GM19099 (cell line): ENCODE data around the gene NR2F1-AS1.

Experiments used
- POLR2A ChIP-seq: IDR thresholded peaks from 3 replicates; pipeline ENCODE4 v1.6.1; 2011; ENCODE audit warnings: low read depth; ENCODE audit not compliant: insufficient read length; ENCODE audit errors: extremely low read depth

Gene NR2F1-AS1

GRCh38 chr5:93606382-93606752 lies 25.3 kb upstream of the NR2F1-AS1 start:
- no peak for TF ChIP-seq POLR2A

- no peak for TF ChIP-seq POLR2A
These were observed 23.9 kb upstream of the NR2F1-AS1 start for GRCh38 chr5:93604644-93605515.

- TF ChIP-seq POLR2A, result no peak
These were observed 23.0 kb upstream of the NR2F1-AS1 start for GRCh38 chr5:93603793-93604643.

GRCh38 chr5:93603078-93603792 lies 22.2 kb upstream of the NR2F1-AS1 start:
- TF ChIP-seq POLR2A, result no peak

- TF ChIP-seq POLR2A, result no peak
These were observed 21.4 kb upstream of the NR2F1-AS1 start for GRCh38 chr5:93602241-93603077.

- no peak for TF ChIP-seq POLR2A
These were observed 20.8 kb upstream of the NR2F1-AS1 start for GRCh38 chr5:93601802-93602155.

- TF ChIP-seq POLR2A, result no peak
These were observed 20.2 kb upstream of the NR2F1-AS1 start for GRCh38 chr5:93601071-93601801.

- TF ChIP-seq POLR2A, result no peak
These were observed 19.5 kb upstream of the NR2F1-AS1 start for GRCh38 chr5:93600409-93601070.

GRCh38 chr5:93599399-93600120 lies 18.5 kb upstream of the NR2F1-AS1 start:
- TF ChIP-seq POLR2A, result no peak

- no peak for TF ChIP-seq POLR2A
These were observed 18.0 kb upstream of the NR2F1-AS1 start for GRCh38 chr5:93599001-93599379.

GRCh38 chr5:93598091-93599000 lies 17.3 kb upstream of the NR2F1-AS1 start:
- TF ChIP-seq POLR2A, result no peak
